Measurements from ENCODE around the gene SERP2. TPM values are rescaled to one million over a fixed set of nuclear protein-coding genes. Genes with fewer than 3 reads are reported as not detected.

Gene SERP2
- total and polyA plus RNA-seq, 2 of the 13 experiments (the other 11 are each of a cell fraction or from before 2014, with no cell fraction given) = not detected

GRCh38 chr13:44414716-44415115, 41.1 kb downstream of the SERP2 start:
- Histone ChIP-seq H4K20me1 (ENCODE audit: insufficient read depth, low read length) (no peaks in the 10 kb centered on the region), H3K4me2 (ENCODE audit: low read depth, low read length) (no peak overlapping the region), H3K27me3 (ENCODE audit: control insufficient read depth in 1 of 2, insufficient read depth in 2 of 2, low read length in 2 of 2) (peaks cover 0 to 6% of the 10 kb centered on the region in 2 experiments; a peak in 3 of 5 replicates), H3K9me3 (ENCODE audit: low read length) (no peaks in the 10 kb centered on the region), H3K9ac (ENCODE audit: insufficient read depth, low read depth, low read length) (no peak overlapping the region), H2AFZ (ENCODE audit: low read length) (no peak overlapping the region), H3K27ac (ENCODE audit: extremely low read length, insufficient read depth, low read length) (no peak overlapping the region), H3K36me3 (replicated peaks in 1 of 2; ENCODE audit: control insufficient read depth in 1 of 2, insufficient read depth in 2 of 2, low read length in 2 of 2) (no peaks in the 10 kb centered on the region), H3K4me1 (ENCODE audit: insufficient read depth, low read length) (peaks cover 42% of the 10 kb centered on the region), H3K79me2 (ENCODE audit: insufficient read depth, low read length) (no peaks in the 10 kb centered on the region), H3K4me3 (replicated peaks in 1 of 3; ENCODE audit: insufficient read depth in 1 of 3, low read depth in 2 of 3, low read length in 3 of 3) (no peak overlapping the region)
- no peak for ATAC-seq
- no peak for DNase-seq (ENCODE audit: low spot score)
- ChIA-PET CTCF (ENCODE audit: low intra/inter-chr PET ratio, low total read pairs) (no interaction called here), POLR2A (interaction anchor here (1.4 kb wide), 1 partner anchor 10 kb away, joined by 6 read pairs; no protein-coding TSS in a partner anchor)
- in situ Hi-C loops (cut with HindIII; ENCODE audit: extremely low pct_ligation_motif_present, low pct_unique_long_range_greater_than_20kb) (no loop called here), intact Hi-C loops (cut with micrococcal nuclease; ENCODE audit: unreplicated experiment) (no loop called here)
- TF ChIP-seq ZNF234 (CRISPR knock-in tag; conservative IDR thresholded peaks at IDR 0.05) = no peak
- FAIRE-seq = no peak
- no TSS peak for BruUV-seq (replicated peaks)
- 85% methylated on average over 19 of the region's 26 CpGs for WGBS (ENCODE audit: low lambda C conversion rate)

GRCh38 chr13:44415815-44416214, 42.2 kb downstream of the SERP2 start:
- no peak overlapping the region for H3K27ac ChIP-seq (ENCODE audit: extremely low read length, insufficient read depth, low read length)
- intact Hi-C loops (cut with micrococcal nuclease; ENCODE audit: unreplicated experiment) = no loop called here
- peaks cover 1 to 6% of the 10 kb centered on the region in 2 experiments; a peak in 4 of 5 replicates for H3K27me3 ChIP-seq (ENCODE audit: control insufficient read depth in 1 of 2, insufficient read depth in 2 of 2, low read length in 2 of 2)
- no peak overlapping the region for H3K4me2 ChIP-seq (ENCODE audit: low read depth, low read length)
- peaks cover 31% of the 10 kb centered on the region for H3K4me1 ChIP-seq (ENCODE audit: insufficient read depth, low read length)
- no peaks in the 10 kb centered on the region for H4K20me1 ChIP-seq (ENCODE audit: insufficient read depth, low read length)
- 57% methylated on average over 12 of the region's 15 CpGs for WGBS (ENCODE audit: low lambda C conversion rate)
- in situ Hi-C loops (cut with HindIII; ENCODE audit: extremely low pct_ligation_motif_present, low pct_unique_long_range_greater_than_20kb) = no loop called here
- BruUV-seq (replicated peaks) = no TSS peak
- FAIRE-seq = no peak
- no peak overlapping the region for H3K9ac ChIP-seq (ENCODE audit: insufficient read depth, low read depth, low read length)
- H2AFZ ChIP-seq (ENCODE audit: low read length) = no peak overlapping the region
- no peaks in the 10 kb centered on the region for H3K79me2 ChIP-seq (ENCODE audit: insufficient read depth, low read length)
- H3K9me3 ChIP-seq (ENCODE audit: low read length) = no peaks in the 10 kb centered on the region
- DNase-seq (ENCODE audit: low spot score) = no peak
- ChIA-PET CTCF (ENCODE audit: low intra/inter-chr PET ratio, low total read pairs) (no interaction called here), POLR2A (interaction anchor here (1.1 kb wide), 1 partner anchor 12 kb away, joined by 4 read pairs; no protein-coding TSS in a partner anchor)
- H3K36me3 ChIP-seq (replicated peaks in 1 of 2; ENCODE audit: control insufficient read depth in 1 of 2, insufficient read depth in 2 of 2, low read length in 2 of 2) = no peaks in the 10 kb centered on the region
- ATAC-seq = no peak
- H3K4me3 ChIP-seq (replicated peaks in 1 of 3; ENCODE audit: insufficient read depth in 1 of 3, low read depth in 2 of 3, low read length in 3 of 3) = no peak overlapping the region
- TF ChIP-seq NFYB (CRISPR knock-in tag; IDR thresholded peaks at IDR 0.05) (no peak), ATF7-NPFF (CRISPR knock-in tag; IDR thresholded peaks at IDR 0.05; ENCODE audit: low read depth) (no peak), GATAD2A (CRISPR knock-in tag; IDR thresholded peaks at IDR 0.05) (no peak), THYN1 (CRISPR knock-in tag; IDR thresholded peaks at IDR 0.05; ENCODE audit: borderline replicate concordance, low read depth) (no peak), SALL1 (CRISPR knock-in tag; IDR thresholded peaks at IDR 0.05) (no peak), ZNF839 (CRISPR knock-in tag; IDR thresholded peaks at IDR 0.05; ENCODE audit: borderline replicate concordance) (no peak), EEA1 (CRISPR knock-in tag; IDR thresholded peaks at IDR 0.05; ENCODE audit: borderline replicate concordance) (no peak), ZNF512B (CRISPR knock-in tag; IDR thresholded peaks at IDR 0.05; ENCODE audit: borderline replicate concordance) (no peak)
- TF ChIP-seq, protein P1, sequence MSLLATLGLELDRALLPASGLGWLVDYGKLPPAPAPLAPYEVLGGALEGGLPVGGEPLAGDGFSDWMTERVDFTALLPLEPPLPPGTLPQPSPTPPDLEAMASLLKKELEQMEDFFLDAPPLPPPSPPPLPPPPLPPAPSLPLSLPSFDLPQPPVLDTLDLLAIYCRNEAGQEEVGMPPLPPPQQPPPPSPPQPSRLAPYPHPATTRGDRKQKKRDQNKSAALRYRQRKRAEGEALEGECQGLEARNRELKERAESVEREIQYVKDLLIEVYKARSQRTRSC (CRISPR knock-in tag; IDR thresholded peaks at IDR 0.05; ENCODE audit: low read depth) = no peak

Data from HepG2 (cell line).